PC-3 (cell line): ENCODE results near the gene ONECUT1.

Source experiments
- CTCF ChIP-seq: fragments of 300-600 bp; sonication (generic); conservative IDR thresholded peaks from 2 replicates; pipeline ENCODE4 v1.5.1; 2017; ENCODE audit warnings: antibody characterized with exemption, low read depth, mild to moderate bottlenecking, low read length
- EZH2 ChIP-seq: fragments of 300-600 bp; sonication (generic); IDR thresholded peaks from one replicate; pipeline ENCODE4 v1.6.1; 2017; ENCODE audit warnings: antibody characterized with exemption, mild to moderate bottlenecking, low read length; ENCODE audit not compliant: unreplicated experiment

- TF ChIP-seq CTCF (no peak), EZH2 (no peak)
Observed at GRCh38 chr15:52762621-52763020, 27.5 kb downstream of the ONECUT1 start.
